ENCODE data around the gene CRADD. TPM values are rescaled to one million over a fixed set of nuclear protein-coding genes. Genes with fewer than 3 reads are reported as not detected.

Gene CRADD
- total and polyA plus RNA-seq, 10 of the 15 experiments (the other 5 are each of a cell fraction or from before 2014, with no cell fraction given), result 7.6 to 15.5 (median 11.7) TPM

DNA sequence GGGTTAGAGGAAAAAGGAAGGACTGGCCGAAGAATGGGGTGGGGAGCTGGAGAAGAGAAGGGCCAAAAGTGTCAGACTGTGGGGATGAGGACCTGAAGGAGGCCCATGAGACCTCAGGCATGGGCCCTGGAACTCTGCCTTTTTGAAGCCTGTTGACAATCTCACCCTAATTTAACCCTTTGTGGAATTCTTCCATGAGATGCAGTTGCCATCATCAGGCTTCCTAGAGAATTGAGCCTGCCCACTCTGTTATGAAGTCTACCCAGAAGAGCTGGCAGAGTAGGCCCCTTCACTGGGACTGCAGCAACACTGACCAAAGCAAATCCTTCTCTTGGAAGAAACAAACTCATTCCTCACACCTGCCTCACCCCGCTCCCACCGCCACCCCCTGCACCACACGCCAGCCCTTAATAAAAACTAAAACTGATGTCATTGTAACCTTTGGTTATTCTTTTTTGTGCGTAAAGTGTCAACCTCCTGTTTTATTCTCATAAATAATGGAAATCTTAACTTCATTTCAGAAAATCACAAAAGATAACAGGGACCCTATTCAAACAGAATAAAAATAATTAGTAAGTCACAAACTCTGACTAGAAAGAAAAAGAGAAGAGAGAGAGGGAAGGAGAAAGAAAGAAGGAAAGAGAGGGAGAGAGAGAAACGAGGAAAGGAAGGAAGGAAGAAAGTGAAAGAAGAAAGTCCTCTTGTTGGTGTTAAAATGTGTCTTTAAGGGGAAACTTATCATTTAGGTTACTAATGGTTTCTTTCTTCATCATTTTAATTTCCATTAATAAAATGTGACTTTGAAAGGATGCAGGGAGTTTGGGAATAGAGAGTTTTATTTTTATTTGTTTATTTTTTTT, 61.3 kb downstream of the CRADD start:
- Histone ChIP-seq H3K36me3 (ENCODE audit: control insufficient read depth in 2 of 2, insufficient read depth in 2 of 2, low read length in 1 of 2) (no peaks in the 10 kb centered on the region), H3K9ac (ENCODE audit: control insufficient read depth, insufficient read depth, low read length) (no peak overlapping the region), H3K27me3 (replicated peaks in 1 of 2; ENCODE audit: control insufficient read depth in 2 of 2, insufficient read depth in 2 of 2, low read length in 1 of 2) (no peaks in the 10 kb centered on the region), H4K20me1 (ENCODE audit: control insufficient read depth, insufficient read depth) (no peaks in the 10 kb centered on the region), H3K4me3 (no peak overlapping the region), H3K27ac (ENCODE audit: control insufficient read depth, insufficient read depth) (no peak overlapping the region), H3K4me1 (ENCODE audit: control insufficient read depth, insufficient read depth, low read length) (no peaks in the 10 kb centered on the region), H3K9me3 (replicated peaks; ENCODE audit: control insufficient read depth, insufficient read depth, low read length) (no peaks in the 10 kb centered on the region; the same call in 2 of the 3 replicates), H3K79me2 (ENCODE audit: control insufficient read depth, insufficient read depth, low read length) (no peaks in the 10 kb centered on the region), H3K4me2 (ENCODE audit: control insufficient read depth, insufficient read depth) (no peak overlapping the region), H2AFZ (ENCODE audit: control insufficient read depth, low read depth, low read length) (no peak overlapping the region)
- TF ChIP-seq KLF5 (IDR thresholded peaks at IDR 0.05; ENCODE audit: partially characterized antibody), result no peak
- TF ChIP-seq CHD1 (IDR thresholded peaks at IDR 0.05; ENCODE audit: low read depth, low read length), result no peak
- TF ChIP-seq MTA2 (IDR thresholded peaks at IDR 0.05; ENCODE audit: low read depth), result no peak
- ATAC-seq (no peak), FAIRE-seq (no peak), DNase-seq (ENCODE audit: low read depth, low spot score) (no peak)
- no TSS peak for BruUV-seq (replicated peaks)
- WGBS (ENCODE audit: insufficient coverage, insufficient replicate concordance, low lambda C conversion rate, missing lambda C conversion rate), result 84% methylated on average over 6 of the region's 6 CpGs
- ChIA-PET SMC1A (ENCODE audit: uncharacterized antibody, unreplicated experiment) (interaction anchor here (0.7 to 1.4 kb wide), 3 partner anchors 10 to 236 kb away, joined by 4 read pairs; no protein-coding TSS in a partner anchor), RAD21 (ENCODE audit: unreplicated experiment) (interaction anchor here (1.8 kb wide), 1 partner anchor 169 kb away, joined by 5 read pairs; no protein-coding TSS in a partner anchor), CTCF (interaction anchor here (1.0 to 1.8 kb wide), 3 partner anchors 23 to 169 kb away, joined by 3 to 6 read pairs (median 3); no protein-coding TSS in a partner anchor), POLR2A (no interaction called here)
- intact Hi-C loops (cut with micrococcal nuclease; ENCODE audit: unreplicated experiment) (no loop called here), in situ Hi-C loops (cut with MboI) (no loop called here)

DNA sequence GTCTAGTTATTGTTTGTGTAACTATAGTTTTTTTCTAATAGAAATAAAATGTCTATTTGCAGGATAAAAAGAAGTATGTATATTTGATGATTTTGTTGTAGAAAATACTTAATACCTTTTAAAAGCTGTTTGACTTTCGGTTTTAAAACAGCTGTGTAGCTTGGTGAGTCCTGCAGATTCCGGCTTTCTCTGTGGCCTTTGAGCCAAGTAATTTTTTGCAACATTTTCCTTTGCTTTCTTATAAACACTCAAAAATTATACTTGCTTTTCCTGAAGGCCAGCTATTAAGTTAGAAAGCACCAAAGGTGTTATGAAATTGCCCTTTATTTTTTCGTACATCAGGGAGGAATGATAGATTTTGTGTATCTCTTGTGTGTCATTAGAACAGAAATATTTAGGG, 63.6 kb downstream of the CRADD start:
- no peaks in the 10 kb centered on the region; the same call in 2 of the 3 replicates for H3K9me3 ChIP-seq (replicated peaks; ENCODE audit: control insufficient read depth, insufficient read depth, low read length)
- POLR2A ChIA-PET, result interaction anchor here (0.5 kb wide), 1 partner anchor 240 kb away, joined by 3 read pairs; no protein-coding TSS in a partner anchor
- no peak overlapping the region for H3K4me3 ChIP-seq
- no peak overlapping the region for H3K9ac ChIP-seq (ENCODE audit: control insufficient read depth, insufficient read depth, low read length)
- RAD21 ChIA-PET (ENCODE audit: unreplicated experiment), result interaction anchor here (2.1 to 2.6 kb wide), 2 partner anchors 172 to 238 kb away, joined by 6 to 16 read pairs; no protein-coding TSS in a partner anchor
- WGBS (ENCODE audit: insufficient coverage, insufficient replicate concordance, low lambda C conversion rate, missing lambda C conversion rate), result 40% methylated on average over 3 of the region's 3 CpGs
- no TSS peak for BruUV-seq (replicated peaks)
- SMC1A ChIA-PET (ENCODE audit: uncharacterized antibody, unreplicated experiment), result interaction anchor here (0.8 to 3.0 kb wide), 7 partner anchors 10 to 171 kb away, joined by 3 to 14 read pairs (median 4); no protein-coding TSS in a partner anchor
- in situ Hi-C loops (cut with MboI), result loop anchor here (5.0 kb wide), 1 partner anchor 173 kb away; no protein-coding TSS in a partner anchor
- no peaks in the 10 kb centered on the region for H3K27me3 ChIP-seq (replicated peaks in 1 of 2; ENCODE audit: control insufficient read depth in 2 of 2, insufficient read depth in 2 of 2, low read length in 1 of 2)
- H3K36me3 ChIP-seq (ENCODE audit: control insufficient read depth in 2 of 2, insufficient read depth in 2 of 2, low read length in 1 of 2), result no peaks in the 10 kb centered on the region
- CTCF ChIA-PET, result interaction anchor here (1.4 to 2.6 kb wide), 3 partner anchors 172 to 361 kb away, joined by 7 to 20 read pairs (median 13); no protein-coding TSS in a partner anchor
- peak overlapping the region; percentile 92 for H3K4me2 ChIP-seq (ENCODE audit: control insufficient read depth, insufficient read depth)
- FAIRE-seq, result no peak
- no peaks in the 10 kb centered on the region for H4K20me1 ChIP-seq (ENCODE audit: control insufficient read depth, insufficient read depth)
- peak overlapping the region; percentile 79 for H2AFZ ChIP-seq (ENCODE audit: control insufficient read depth, low read depth, low read length)
- intact Hi-C loops (cut with micrococcal nuclease; ENCODE audit: unreplicated experiment), result no loop called here
- DNase-seq (ENCODE audit: low read depth, low spot score), result no peak
- no peak for ATAC-seq
- H3K4me1 ChIP-seq (ENCODE audit: control insufficient read depth, insufficient read depth, low read length), result no peaks in the 10 kb centered on the region
- H3K27ac ChIP-seq (ENCODE audit: control insufficient read depth, insufficient read depth), result no peak overlapping the region
- H3K79me2 ChIP-seq (ENCODE audit: control insufficient read depth, insufficient read depth, low read length), result no peaks in the 10 kb centered on the region
- TF ChIP-seq TBL1XR1 (IDR thresholded peaks at IDR 0.05; ENCODE audit: low read depth, low read length) (no peak), SP1 (IDR thresholded peaks at IDR 0.05; ENCODE audit: low read depth, low read length) (no peak), SREBF2 (IDR thresholded peaks at IDR 0.05; ENCODE audit: low read length) (no peak), NFXL1 (IDR thresholded peaks at IDR 0.05; ENCODE audit: borderline replicate concordance) (no peak), HDGF (IDR thresholded peaks at IDR 0.05) (no peak), SIX5 (IDR thresholded peaks at IDR 0.05; ENCODE audit: low read depth, low read length, severe bottlenecking) (no peak), FOS (IDR thresholded peaks at IDR 0.05; ENCODE audit: borderline replicate concordance, extremely low read depth, insufficient read length) (no peak), GABPA (IDR thresholded peaks at IDR 0.05; ENCODE audit: low read depth) (no peak), BMI1 (IDR thresholded peaks at IDR 0.05; ENCODE audit: borderline replicate concordance) (no peak), SRF (IDR thresholded peaks at IDR 0.05; ENCODE audit: low read depth in 2 of 2, low read length in 2 of 2) (no peak)
- TF ChIP-seq, protein P1, sequence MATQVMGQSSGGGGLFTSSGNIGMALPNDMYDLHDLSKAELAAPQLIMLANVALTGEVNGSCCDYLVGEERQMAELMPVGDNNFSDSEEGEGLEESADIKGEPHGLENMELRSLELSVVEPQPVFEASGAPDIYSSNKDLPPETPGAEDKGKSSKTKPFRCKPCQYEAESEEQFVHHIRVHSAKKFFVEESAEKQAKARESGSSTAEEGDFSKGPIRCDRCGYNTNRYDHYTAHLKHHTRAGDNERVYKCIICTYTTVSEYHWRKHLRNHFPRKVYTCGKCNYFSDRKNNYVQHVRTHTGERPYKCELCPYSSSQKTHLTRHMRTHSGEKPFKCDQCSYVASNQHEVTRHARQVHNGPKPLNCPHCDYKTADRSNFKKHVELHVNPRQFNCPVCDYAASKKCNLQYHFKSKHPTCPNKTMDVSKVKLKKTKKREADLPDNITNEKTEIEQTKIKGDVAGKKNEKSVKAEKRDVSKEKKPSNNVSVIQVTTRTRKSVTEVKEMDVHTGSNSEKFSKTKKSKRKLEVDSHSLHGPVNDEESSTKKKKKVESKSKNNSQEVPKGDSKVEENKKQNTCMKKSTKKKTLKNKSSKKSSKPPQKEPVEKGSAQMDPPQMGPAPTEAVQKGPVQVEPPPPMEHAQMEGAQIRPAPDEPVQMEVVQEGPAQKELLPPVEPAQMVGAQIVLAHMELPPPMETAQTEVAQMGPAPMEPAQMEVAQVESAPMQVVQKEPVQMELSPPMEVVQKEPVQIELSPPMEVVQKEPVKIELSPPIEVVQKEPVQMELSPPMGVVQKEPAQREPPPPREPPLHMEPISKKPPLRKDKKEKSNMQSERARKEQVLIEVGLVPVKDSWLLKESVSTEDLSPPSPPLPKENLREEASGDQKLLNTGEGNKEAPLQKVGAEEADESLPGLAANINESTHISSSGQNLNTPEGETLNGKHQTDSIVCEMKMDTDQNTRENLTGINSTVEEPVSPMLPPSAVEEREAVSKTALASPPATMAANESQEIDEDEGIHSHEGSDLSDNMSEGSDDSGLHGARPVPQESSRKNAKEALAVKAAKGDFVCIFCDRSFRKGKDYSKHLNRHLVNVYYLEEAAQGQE (IDR thresholded peaks at IDR 0.05; ENCODE audit: low read depth, low read length), result no peak

Data from GM12878 (cell line).